Measurements from ENCODE around the gene FLII.
A peak's percentile ranks its signal among the peaks of the same experiment; 100 is the strongest.

FLII gene

GRCh38 chr17:18241229-18241871 is 17.2 kb downstream of the FLII start:
- DNase-seq: no peak

DNA sequence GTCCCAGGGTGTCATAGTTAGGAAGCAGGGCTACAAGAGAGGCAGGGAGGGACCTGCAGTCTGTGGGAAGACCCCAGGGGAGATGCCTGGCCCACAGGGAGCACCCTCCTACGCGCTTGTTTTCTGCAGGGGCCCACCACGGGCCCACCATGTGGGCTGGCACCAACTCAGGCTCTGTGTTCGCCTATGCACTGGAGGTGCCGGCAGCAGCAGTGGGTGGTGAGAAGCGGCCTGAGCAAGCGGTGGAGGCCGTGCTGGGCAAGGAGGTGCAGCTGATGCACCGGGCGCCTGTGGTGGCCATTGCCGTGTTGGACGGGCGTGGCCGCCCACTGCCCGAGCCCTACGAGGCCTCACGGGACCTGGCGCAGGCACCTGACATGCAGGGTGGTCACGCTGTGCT is 18.1 kb downstream of the FLII start:
- DNase-seq: no peak

DNA sequence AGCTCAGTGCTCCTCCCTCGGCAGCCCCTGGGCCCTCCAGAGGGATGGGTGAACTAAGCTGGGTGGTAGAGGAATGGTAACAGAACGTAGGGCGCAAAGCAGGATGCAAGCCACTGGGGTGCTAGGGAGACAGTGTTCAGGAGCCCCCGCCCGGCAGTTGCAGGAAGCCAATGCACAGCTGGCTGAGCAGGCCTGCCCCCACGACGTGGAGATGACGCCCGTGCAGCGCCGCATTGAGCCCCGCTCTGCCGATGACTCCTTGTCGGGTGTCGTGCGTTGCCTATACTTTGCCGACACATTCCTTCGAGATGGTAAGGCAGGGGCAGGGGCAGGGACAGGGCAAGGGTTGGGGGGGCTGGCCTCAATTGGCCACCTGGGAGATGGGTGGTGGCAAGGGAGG is 20.2 kb downstream of the FLII start:
- no peak for DNase-seq

- DNase-seq: no peak
Observed at GRCh38 chr17:18237461-18237860, 21.1 kb downstream of the FLII start.

GRCh38 chr17:18236494-18236893 is 22.0 kb downstream of the FLII start:
- no peak for DNase-seq

DNA sequence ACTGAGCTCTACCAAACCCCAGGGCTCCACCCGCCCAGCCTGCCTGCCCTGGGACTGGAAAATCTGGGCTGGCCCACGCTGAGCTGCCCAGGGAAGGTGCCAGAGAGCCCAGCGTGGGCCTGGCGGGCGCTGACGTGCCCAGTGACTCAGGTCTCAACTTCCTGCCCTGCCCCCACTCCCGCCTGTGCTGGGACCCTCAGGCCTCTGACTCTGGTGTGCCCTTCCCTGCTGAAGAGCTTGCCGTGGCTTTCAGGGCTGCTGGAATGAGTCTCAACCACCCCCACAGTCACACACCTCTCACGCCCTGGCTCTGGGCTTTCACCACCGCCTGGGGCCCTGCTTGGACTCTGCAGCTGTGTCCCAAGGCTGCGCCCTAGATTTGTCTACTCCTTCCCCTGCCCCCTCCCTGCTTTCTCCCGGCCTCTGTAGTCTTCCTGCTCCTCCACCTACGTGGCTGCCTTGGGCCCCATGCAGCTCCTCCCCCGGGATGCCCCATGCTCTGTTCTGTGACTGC is 22.7 kb downstream of the FLII start:
- DNase-seq: no peak

GRCh38 chr17:18234853-18235380 is 23.6 kb downstream of the FLII start:
- DNase-seq: no peak

GRCh38 chr17:18233803-18234518 is 24.6 kb downstream of the FLII start:
- no peak for DNase-seq

GRCh38 chr17:18231164-18231563 is 27.4 kb downstream of the FLII start:
- no peak for DNase-seq

GRCh38 chr17:18230288-18231141 is 28.0 kb downstream of the FLII start:
- no peak for DNase-seq

DNA sequence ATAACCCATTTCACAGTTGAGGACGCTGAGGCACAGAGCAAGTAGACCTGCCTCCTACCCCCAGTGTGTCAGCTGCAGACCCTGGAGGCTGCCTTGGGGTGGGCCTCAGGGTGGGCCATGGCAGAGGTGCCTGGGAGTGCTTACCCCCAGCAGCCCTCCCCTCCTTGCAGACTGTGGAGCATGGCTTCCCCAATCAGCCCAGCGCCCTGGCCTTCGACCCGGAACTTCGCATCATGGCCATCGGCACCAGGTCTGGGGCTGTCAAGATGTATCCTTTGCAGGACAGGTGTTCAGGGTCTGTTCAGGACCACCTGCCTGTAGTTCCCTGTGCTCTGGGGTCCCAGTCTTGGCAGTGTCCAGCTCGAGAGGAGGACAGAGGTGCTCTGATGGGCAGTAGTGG is 28.8 kb downstream of the FLII start:
- DNase-seq: no peak

DNA sequence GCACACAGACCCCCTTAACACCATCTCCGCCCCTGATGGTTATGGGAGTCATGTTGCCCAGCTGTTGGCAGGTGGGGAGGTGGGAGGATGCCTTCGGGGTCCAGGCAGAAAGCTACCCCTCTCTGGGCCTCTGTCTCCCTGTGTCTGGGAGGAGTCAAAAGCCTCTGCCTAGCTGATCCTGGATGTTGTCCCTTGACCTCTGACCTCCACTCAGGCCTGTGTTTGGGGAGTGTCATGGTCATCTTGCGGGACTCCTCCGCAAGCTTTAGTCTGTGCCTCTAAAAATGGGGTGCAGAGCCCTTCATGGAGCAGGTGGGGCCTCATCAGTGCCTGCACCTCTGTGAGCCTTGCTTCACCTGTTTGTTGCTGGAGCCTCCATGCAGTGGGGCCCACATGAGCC is 29.3 kb downstream of the FLII start:
- DNase-seq: no peak

GRCh38 chr17:18228176-18228682 is 30.3 kb downstream of the FLII start:
- no peak for DNase-seq

DNA sequence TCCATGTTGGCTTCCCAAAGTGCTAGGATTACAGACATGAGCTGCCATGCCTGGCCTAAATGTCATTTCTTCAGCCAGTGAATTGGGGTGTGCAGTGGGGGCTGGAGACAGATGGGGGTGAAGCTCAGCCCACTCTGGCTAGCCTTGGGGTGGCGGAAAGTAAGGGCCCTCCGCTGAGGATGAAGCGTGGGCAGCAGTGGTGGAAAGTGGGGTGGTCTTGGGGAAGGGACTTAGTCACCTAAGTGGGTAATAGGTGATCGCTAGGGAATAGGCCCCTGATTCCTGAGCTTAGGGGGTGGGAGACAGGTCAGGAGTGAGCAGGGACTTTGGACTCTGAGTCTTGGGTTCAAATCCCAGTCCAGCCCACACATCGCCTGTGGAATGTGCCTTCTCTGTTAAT is 30.9 kb downstream of the FLII start:
- DNase-seq: no peak

GRCh38 chr17:18226284-18226945 is 32.1 kb downstream of the FLII start:
- DNase-seq: no peak

DNA sequence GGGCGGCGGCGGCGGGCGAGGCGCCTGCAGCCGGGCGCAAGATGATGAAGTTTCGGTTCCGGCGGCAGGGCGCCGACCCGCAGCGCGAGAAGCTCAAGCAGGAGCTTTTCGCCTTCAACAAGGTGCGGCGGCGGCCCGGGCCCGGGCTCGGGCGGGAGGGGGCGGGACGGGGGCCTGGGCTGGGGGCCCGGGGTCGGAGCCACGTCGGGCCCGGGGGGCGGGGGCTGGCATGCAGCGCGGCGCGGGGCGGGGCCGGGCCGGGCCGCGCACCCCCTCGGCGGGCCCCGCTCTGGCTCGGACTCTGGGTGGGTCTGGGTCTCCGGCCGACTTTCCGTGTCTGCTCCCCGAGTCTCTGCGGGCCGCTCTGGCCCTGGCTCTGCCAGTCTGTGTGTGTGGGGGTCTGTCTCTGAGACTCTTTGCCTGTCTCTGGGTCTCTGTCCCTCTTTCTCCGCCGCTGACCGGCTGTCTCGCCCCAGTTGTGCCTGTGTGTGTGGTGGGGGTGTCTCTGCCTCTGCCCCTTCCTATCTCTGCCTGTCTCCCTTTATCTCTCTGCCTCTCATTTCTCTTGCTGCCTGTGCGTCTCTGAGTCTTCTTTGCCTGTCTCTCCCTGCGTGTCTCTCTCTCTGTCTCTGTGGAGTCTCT is 32.8 kb downstream of the FLII start:
- no peak for DNase-seq

- peak; percentile 96 for DNase-seq
Observed at GRCh38 chr17:18225121-18225641, 33.4 kb downstream of the FLII start, which contains the start of gene LLGL1. Gene LLGL1 (plus strand): TSS chr17:18225635. CDS start chr17:18225683, 48 bp downstream.

- DNase-seq: no peak
Observed at GRCh38 chr17:18224387-18225120, 34.0 kb downstream of the FLII start.

- no peak for DNase-seq
Observed at GRCh38 chr17:18224053-18224386, 34.5 kb downstream of the FLII start.

GRCh38 chr17:18218756-18219415 is 39.7 kb downstream of the FLII start:
- DNase-seq: no peak

All from activated CD8-positive, alpha-beta memory T cell treated with anti-CD3 and anti-CD28 coated beads, Interleukin-2, amount 50 U/mL, for 4 hours (primary cell).